GM04503 (cell line): ENCODE data around the gene FHOD3.

Source experiments
- DNase-seq: peaks from one replicate; pipeline ENCODE4 v3.0.0-alpha.2; 2012; ENCODE audit warnings: low read depth

FHOD3 gene

GRCh38 chr18:36630917-36631316, 333.4 kb downstream of the FHOD3 start:
- DNase-seq, result no peak

GRCh38 chr18:36633961-36634412, 336.5 kb downstream of the FHOD3 start:
- no peak for DNase-seq

DNA sequence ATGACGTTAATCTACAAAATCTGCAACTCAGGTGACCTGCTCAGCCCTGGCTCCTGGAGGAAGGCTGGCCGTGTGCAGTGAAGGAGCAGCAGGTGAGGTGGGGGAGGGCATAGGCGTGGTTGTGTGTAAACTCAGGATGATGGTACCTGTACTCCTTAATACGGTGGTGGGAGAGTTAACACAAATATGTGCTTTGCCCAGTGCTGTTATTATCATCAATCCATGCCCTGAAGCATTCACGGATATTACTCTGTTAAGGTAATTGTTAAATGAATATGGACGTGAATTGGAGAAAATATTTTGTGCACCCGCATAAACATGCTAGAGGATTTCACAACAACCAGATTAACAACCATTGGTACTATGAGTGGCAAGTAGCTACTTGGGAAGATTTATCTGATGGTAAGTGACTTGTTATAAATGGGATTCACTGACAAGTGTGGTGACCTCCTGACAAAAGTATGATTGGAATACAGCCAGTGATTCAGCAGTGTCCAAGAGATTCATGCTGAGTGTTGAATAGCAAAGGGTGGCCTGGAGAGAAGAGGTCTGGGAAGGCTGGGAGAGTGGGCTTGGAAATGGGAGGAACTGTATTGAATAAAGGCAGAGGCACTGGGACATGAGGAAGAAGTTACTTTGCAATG, 337.2 kb downstream of the FHOD3 start:
- DNase-seq, result no peak

- DNase-seq, result no peak
These were observed 338.0 kb downstream of the FHOD3 start for GRCh38 chr18:36635414-36636096.

DNA sequence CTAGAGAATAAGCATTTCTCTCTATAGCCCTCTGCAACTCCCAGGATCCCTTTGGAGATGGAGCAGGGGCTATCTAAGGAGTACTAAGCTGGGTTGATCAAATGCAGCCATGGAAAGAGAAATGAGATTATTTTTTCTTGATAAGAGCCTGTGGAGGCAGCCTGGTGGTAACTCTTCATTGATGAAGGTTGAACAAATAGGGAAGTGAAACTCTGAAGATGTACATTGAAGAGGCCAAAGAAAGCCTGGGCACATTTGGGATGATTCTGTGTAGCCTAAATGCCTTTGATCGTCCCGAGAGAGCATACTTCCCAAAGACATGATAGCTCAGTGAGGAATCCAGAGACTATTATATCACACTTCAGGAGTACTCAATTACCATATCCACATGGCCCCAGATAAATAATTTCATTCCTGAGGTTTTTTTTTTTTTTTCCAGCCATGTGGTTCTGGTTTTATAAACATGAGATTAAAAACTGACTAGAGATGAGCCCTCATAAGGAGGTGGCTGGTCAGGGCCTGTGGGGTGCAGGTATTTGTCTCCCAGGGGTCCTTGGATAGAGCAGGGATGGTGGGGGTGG, 338.8 kb downstream of the FHOD3 start:
- no peak for DNase-seq

DNA sequence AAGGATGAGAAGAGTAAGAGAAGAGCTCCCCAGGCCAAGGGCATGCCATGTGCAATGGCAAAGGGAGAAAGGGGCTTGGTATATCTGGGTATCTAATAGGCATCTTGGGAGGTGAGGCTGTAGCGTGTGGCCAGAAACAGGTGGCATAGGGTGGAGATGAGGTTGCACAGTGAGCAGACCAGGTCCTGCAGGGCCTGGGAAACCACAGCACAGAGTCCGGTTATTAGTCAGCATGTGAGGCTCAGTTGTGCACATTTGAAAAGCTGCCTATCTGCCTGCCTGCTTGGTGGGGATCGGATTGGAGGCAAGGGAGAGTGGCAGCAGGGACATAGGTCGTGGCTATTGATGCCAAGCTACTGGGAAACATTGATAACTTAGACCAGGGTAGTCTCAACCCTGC, 340.7 kb downstream of the FHOD3 start:
- DNase-seq, result no peak

- no peak for DNase-seq
These were observed 342.8 kb downstream of the FHOD3 start for GRCh38 chr18:36640021-36640952.

GRCh38 chr18:36643061-36643460, 345.5 kb downstream of the FHOD3 start:
- no peak for DNase-seq

- DNase-seq, result no peak
These were observed 351.3 kb downstream of the FHOD3 start for GRCh38 chr18:36648803-36649202.

DNA sequence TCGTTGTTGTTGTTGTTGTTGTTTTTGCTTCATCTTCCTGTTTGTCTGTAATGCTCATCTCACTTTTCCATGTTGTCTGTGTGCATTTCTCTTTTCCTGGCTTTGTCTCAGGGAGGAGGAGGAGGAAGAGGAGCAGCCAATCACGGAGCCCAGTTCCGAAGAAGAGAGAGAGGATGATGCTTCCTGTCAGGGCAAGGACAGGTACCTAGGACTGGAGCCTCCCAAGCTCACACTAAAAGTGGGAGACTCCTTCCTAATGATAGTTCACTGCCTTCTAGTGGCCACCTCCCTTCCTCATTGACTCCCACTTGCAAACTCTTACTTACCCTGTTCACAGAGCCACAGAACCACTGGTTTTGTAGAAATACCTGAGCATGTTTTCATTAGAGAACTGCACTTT, 351.7 kb downstream of the FHOD3 start:
- no peak for DNase-seq

- no peak for DNase-seq
These were observed 352.8 kb downstream of the FHOD3 start for GRCh38 chr18:36650266-36650665.

DNA sequence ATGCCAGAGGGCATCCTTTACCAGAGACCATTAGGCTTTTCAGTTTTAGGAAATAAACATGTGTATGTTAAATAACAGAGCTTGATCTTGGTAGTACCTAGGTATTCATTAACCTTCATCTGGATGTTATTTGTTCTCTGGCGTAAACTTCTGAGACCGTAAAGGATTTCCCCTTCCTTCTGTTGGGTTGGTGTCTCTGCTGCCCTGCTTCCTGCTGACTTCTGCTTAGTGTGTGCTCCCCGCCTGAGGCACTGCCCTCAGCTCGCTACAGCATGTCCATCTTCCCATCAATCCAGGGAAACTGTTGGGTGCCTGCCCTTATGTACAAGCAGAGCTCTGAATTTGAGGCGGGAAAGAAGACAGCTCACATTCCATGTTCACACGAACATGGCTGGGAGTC, 353.4 kb downstream of the FHOD3 start:
- DNase-seq, result no peak

DNA sequence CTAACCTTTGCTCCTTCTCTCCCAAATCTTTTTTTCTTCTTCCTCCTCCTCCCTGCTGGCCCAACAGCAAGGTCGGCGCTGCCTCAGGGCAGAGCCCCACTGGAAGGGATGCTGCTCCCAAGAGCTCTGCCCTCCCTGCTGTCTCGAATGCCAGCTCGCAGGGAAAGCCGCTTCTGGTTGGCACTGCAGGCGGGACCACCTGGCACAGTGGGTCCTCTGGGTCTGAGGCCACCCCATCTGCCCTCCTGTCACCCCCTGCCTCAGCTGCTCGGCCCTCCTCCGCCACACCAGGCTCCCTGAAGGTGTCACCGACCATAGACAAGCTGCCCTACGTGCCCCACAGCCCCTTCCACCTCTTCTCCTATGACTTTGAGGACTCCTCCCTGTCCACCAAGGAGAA, 355.0 kb downstream of the FHOD3 start:
- no peak for DNase-seq

- no peak for DNase-seq
These were observed 355.8 kb downstream of the FHOD3 start for GRCh38 chr18:36653141-36653869.

- no peak for DNase-seq
These were observed 356.4 kb downstream of the FHOD3 start for GRCh38 chr18:36653870-36654269.

DNA sequence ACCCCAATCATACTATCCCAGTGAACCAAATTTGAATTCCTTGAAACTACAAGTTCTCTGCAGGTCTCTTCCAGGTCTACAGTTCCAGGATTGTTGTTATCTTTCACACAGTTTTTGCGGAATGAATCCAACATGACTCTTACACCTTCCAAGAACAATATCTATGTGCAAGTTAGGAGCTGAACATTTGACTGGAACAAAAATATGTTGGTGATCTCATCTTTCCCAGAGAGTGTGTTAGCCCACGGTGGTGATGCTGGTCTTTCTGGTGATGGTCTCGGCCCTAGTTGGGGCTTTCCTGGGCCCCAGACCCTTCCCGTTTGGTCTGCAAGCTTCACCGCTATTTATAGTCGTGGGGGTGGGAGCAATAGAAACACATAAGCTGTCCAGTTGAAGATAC, 357.6 kb downstream of the FHOD3 start:
- no peak for DNase-seq

GRCh38 chr18:36655930-36656329, 358.4 kb downstream of the FHOD3 start:
- no peak for DNase-seq

GRCh38 chr18:36658611-36659010, 361.1 kb downstream of the FHOD3 start:
- no peak for DNase-seq

DNA sequence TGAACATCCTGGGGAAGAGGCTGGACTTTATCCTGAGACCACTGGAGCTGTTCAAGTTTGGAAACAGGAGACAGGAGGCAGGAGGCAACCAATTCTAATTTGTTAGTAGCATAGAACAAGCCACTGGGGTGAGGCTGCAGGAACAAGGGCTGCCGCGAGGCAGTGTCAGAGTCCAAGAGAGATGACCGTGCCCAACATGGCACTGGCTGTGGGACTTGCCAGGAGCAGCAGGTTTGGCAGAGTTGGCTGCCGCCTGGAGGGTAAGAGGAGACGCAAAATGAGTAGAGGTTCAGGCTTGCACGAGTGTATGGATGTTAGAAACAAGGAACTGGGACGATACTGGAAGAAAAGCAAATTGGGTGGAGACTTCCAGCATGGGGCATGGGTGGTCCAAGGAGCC, 362.8 kb downstream of the FHOD3 start:
- no peak for DNase-seq

DNA sequence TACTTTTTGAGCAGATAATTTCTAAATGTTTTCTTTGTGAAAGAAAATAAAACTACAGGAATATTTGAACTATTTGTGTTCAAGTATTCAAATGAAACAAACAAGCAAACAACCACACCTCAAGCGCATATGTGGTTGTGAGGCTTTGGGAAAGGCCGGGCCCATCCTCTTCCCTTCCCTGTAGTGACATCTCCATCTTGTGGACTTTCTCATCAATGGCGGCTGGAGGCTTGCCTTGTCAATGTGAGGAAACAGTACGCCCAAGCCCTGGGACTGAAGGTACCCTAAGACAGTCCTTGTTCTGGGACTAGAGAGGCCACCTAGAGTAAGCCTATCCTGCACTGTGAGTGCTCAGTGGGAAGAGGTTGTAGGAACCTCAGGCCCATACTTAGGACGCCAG, 364.5 kb downstream of the FHOD3 start:
- no peak for DNase-seq

DNA sequence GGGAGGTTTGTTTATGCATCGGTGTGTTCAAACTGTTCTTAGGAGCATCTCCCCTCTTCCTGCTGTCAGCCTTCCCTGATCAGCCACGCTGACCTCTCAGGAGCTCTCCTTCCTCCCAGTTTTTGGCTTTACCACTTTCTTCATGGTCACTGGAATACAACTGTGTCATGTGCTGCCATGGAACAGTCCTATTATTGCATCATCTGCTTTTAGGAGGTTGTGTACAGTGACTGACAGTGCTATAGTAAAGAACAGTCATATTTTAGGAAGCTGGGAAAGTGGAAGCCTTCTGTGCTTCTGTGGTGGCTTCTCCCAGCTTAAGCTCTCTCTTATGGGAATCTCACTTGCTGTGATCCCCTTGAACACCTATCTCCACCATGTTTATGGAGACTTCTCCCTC, 365.8 kb downstream of the FHOD3 start:
- no peak for DNase-seq

DNA sequence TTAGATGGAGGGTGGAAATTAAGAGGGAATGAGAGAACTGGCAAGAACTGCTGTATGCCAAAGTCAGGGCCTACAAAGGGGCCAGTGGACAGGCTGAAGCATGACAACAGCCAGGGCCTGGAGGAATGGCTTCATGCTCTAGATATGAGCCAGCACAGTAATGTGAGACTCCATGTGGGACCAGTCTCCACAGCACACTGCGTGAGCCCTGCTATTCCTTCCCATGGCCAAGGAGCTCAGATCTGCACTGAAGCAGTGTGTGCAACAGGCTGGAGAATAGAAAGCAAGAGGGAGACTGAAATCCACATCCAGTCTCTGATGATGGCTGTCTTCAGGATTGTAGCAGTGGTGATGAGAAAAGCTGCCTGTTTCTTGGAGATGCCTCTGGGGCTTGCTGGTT, 368.4 kb downstream of the FHOD3 start:
- DNase-seq, result no peak
